Stimulated activated CD4-positive, alpha-beta T cell treated with anti-CD3 and anti-CD28 coated beads, Interleukin-15, amount 100 ng/mL, for 48 hours (primary cell): ENCODE results near the gene APH1B.
"Not testable (repeated sequence)": the region's sequence is repeated elsewhere in the genome, so short reads cannot be mapped to it uniquely, and the experiment has no call there.

Experiments used
- DNase-seq, 2 donors: peaks; one replicate each; pipeline ENCODE4 v3.0.0-alpha.2; 2020; ENCODE audit warnings: low read depth in 2 of 2

Gene APH1B

DNA sequence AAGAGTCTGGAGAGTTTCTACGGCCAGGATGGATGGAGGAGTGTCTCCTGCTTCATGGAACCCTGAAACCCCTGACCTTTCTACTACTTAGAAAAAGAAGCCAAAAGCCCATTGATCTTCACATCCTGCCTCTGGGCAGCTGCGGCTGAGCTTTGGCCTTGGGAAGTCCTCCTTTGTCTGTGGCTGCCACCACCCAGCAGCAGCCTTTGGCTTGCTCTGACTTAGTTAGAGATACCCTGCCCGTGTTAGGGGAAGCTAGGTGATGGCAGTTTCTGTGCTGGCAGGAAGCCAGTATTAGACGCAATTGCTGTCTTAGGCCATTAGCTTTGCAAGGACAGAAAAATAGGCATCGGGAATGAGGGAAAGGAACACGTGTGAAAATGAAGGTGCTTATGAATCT lies 18.8 kb downstream of the APH1B start:
- DNase-seq: no peak

DNA sequence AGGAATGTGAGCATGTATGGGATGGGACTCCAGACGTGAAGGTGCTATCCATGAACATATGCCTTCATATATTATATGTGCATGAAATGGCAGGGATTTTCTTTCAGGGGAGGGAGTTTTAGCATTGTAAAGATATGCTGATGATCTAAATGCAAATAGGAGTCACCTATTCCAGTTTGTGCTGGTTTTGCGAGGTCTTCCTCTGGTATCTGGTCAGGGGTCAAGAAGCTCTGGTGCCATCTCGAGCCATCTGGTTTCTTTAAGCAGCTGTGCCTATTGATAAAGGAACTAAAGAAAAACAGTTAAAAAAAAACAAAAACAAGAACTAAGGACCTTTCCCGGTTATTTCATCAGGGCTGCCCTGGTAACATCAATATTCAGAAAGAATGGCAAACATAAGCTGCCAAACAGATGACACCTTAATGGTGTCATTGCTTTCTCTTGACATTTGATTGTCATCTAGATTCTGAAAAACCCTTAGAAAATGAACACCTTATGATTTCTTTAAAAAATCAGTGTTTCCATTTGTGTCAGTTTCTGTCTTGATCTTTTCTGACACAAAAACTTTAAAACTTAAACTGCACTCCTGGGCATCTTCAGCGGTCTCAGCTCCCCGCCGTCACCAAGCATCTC lies 22.7 kb downstream of the APH1B start:
- DNase-seq: no peak

DNA sequence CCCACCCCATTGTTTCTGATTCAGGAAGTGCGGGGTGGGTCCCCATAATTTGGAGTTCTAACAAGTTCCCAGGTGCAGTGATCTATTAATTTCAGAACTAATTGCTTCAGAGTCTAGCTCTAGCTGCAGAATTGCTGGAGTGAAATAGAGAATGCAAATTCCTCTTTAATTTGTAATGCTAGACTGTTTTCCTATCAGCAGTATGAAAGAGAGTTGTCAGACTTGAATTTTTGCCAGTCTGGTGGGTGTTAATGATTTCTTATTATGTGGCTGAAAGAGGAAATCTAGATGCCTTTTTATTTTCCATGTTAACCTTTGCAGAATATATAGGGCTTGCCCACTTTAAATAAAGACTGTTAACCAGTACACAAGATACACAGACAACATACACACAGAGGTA lies 23.7 kb downstream of the APH1B start:
- no peak for DNase-seq

DNA sequence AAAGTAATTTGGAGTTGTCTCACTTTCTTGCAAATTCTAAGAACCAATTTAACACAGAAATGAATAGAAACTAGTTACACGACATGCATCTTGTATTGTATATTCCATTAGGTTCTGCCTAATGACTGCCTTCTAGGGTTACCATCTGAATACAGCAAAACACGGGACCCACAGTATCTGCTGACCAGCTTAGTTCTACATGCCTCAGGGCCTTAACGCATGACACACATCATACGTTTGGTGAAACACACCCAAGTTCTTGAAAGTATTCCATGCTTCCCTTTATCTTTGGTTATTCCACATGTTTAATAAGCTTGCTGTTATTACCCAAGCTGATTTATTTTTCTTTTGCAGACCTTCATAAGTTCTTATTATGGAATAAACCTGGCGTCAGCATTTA lies 27.9 kb downstream of the APH1B start:
- DNase-seq: no peak

DNA sequence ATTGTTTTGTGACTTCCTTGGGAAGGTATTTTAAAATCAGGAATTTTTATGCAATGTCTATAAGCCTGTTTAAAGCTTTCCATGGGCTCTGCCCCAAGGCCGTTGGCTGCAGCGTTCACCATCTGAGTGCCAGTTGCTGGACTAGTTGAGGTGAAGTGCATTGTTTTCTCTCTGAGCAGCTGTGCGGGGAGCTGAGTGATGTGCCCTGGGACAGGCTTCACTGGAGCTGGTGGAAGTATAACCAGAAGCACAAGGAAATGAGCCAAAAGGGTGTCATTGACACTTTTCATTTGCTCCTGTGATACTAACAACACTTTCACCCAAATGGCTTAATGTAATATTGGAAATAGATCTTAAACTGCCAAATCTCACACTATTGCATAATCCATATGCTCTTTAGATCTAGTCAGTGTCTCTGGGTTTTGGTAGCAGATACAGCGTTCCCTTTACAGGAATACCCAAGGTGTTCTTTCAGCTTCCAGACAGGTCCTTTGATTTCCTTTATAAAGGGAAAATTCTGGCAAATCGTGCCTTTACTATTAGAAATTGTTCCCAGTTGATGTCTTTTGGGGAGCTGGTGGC lies 29.2 kb downstream of the APH1B start:
- DNase-seq: no peak

DNA sequence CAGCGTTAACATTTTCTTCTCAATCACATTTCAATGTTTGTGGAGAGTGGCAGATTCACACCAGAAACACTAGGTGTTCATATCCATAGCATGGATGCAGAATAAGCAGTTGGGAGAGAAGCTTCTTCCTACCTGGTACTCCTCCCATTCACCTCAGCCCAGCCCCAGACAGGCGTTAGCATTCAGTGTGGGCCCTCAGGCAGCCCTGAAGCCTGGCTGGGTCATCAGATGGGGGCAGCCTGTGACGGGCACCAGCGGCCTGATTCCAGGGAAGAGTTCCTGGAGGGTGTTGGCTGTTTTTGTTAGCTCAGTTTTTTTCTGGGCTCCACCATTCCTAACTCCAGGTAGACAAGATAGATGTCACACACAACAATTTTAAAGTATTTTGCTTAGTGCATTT lies 31.1 kb downstream of the APH1B start:
- DNase-seq: no peak

DNA sequence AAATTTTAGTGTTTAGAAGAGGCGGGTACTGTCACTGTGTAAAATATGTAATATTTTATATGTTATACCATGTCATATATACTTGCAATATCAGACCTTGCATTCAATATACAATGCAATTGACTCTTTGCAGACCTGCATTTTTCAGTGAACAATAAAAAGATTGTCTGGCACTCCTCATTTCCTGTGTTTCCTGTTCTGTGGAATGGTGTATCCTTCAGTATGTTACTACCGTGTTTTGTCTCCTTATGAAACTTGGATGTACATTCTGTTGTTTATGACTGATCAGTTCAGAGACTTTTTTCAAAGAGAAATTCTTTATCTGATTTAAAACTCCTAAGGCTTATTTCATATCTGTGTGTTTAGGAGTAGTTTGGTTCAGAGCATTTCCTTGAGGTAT lies 31.5 kb downstream of the APH1B start:
- no peak for DNase-seq

DNA sequence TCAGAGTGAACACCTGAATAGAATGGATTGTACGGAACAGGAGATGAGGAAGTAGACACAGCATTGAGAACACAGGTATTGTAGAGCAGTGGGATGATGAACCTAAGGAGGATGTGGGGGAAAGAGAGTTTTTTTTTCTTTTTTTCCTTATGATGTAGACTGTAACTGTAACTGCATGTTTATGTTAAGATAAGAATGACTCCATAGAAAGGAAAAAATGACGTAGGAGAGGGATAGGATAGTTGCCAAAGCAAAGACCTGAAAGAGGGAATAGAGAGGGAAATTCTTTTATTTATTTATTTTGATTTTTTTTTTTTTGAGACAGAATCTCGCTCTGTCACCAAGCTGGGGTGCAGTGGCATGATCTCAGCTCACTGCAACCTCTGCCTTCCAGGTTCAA lies 33.2 kb downstream of the APH1B start:
- no peak for DNase-seq

DNA sequence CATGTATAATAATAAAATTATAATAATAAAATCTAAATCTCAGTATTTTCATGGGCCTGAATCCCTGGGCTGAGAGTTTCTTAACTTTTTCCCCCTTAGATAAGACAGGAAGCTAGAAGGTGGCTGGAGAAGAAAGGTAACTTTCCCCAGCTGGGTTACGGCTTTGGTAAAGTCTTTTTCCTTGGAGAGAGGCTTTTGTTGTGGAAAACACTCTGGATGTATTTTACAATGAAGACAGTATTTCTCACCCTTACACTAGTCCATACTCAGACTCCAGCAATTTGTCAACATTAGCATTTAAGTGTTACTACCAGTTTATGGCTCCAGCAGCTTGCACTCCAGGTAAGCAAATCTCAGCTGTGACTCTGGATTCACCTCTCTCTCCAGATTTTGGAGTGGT lies 34.9 kb downstream of the APH1B start:
- DNase-seq: no peak

DNA sequence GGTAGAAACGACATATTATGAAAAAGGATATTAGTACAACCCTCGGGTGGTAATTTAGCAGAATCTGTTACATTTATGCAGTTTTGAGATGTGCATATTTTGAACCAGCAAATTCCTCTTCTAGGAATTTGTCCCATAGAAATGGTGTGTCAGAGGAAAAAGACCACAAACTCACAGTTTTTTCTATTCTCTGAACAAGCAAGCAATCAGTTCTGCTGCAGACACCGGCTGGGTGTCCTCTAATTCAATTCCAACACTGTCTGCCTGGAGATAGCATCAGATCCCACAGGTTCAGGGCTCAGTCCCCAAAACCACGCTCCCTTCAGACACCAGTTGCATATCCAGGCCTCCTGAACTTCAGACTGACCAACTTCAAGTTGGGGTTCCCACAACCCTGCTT lies 36.4 kb downstream of the APH1B start:
- no peak for DNase-seq

DNA sequence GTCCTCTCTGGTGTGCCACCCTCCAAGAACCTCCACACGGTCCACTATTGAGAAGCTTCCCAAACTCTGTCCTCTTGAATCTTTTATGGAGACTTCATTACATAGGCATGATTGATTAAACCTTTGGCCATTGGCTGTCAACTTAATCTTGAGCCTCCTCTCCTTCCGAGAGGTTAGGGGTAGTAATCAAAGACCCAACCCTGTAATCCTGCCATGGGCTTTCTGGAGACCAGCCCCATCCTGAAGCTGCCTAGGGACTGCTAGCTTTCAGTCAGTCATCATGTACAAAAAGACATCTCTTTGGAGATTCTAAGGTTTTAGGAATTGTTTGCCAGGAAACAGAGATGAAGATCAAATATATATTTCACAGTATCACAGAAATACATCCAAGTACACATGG lies 37.0 kb downstream of the APH1B start:
- no peak for DNase-seq

DNA sequence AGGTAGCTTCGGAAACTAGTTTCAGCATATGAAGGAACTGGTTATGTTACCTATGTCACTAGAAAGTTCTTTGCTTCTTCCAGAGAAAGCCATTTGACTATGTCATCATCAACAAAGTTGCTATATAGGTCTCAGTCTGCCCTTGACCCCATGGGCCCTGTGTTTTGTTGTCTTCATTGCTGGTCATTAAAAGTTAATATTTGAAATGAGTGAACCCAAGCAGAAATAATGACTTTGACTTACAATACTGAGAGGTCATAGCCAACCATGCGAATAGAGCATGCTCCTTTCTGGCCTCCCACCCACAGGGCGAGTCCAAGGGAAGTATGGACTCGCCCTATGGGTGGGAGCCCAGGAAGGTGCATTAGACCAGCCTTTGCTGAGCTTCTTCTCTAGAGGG lies 40.9 kb downstream of the APH1B start:
- no peak for DNase-seq

DNA sequence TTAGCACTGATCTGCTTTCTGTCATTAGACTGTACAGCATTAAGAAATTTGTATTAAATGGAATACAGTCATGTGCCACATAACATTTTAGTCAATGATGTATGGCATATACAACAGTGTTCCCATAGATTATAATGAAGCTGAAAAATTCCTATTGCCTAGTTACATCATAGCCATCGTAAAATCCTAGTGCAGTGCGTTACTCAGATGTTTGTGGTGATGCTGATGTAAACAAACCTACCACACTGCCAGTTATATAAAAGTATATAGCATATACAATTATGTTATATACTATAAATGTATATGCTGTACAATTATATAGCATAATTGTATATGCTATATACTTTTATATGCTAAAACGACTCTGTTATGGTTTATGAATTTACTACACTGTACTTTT lies 41.7 kb downstream of the APH1B start:
- no peak for DNase-seq

DNA sequence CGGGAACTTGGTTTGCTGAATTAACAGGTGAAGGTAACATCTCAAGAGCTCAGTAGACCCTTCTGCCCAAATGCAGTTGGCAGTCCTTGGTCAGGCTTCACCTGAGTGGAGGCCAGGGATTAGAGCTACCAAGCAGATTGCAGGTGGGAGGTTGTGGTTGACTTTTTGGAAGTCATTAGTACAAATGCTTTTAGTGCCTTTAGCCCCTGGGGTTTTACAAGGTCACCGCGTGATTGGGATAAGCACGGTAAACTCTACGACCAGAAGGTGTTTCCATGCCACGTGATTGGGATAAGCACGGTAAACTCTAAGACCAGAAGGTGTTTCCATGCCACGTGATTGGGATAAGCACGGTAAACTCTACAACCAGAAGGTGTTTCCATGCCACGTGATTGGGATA lies 43.0 kb downstream of the APH1B start:
- DNase-seq: not testable (repeated sequence)

DNA sequence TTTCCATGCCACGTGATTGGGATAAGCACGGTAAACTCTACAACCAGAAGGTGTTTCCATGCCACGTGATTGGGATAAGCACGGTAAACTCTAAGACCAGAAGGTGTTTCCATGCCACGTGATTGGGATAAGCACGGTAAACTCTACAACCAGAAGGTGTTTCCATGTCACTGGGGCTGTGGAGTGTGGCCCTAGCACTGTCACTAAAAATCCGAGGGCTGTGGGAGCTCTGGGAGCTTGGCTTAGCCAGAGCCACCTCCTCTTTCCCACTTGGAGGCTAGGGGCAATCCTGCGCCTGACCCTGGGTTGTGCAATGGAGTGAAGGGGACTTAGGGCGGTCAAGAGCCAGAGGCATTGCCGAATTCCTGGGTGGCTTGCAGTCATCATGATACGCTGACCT lies 43.6 kb downstream of the APH1B start:
- DNase-seq: not testable (repeated sequence)

DNA sequence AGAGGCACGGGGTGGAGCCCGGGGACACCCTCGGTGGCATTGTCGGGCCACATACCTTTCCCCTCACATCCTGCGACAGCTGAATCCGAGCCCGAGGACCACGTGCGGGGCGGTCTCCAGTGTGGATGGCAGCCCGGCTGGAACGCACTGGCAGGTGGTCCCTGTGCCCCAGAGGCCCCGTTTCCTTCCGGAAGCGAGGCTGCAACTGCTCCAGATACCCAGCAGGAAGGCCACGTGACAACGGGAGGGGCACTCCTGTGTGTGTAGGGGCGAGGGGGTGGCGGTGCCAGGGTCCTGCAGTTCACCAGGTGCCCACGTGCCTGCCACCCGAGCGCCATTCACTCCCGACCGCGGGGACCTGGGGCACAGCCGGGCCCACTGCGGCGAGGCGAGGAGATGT lies 44.1 kb downstream of the APH1B start:
- DNase-seq: no peak

DNA sequence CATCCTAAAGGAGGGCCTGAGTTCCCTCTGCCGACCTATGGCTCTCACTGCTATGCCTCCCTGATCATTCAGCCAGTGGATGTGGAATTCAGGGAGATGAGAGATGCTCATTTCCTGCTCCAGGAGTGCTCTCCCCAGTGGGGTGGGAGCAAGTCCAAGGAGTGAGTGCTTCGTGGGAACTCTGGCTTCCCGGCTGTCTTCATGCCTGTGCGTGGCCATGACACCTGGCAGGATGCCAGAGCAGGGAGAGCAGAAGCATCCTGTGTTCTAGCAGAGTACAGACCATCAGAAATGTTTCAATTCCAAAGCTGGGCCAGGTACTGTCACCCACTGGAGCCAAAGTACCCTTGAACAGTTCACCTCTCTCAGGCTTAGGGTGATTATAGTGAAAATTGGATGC lies 45.1 kb downstream of the APH1B start:
- no peak for DNase-seq

DNA sequence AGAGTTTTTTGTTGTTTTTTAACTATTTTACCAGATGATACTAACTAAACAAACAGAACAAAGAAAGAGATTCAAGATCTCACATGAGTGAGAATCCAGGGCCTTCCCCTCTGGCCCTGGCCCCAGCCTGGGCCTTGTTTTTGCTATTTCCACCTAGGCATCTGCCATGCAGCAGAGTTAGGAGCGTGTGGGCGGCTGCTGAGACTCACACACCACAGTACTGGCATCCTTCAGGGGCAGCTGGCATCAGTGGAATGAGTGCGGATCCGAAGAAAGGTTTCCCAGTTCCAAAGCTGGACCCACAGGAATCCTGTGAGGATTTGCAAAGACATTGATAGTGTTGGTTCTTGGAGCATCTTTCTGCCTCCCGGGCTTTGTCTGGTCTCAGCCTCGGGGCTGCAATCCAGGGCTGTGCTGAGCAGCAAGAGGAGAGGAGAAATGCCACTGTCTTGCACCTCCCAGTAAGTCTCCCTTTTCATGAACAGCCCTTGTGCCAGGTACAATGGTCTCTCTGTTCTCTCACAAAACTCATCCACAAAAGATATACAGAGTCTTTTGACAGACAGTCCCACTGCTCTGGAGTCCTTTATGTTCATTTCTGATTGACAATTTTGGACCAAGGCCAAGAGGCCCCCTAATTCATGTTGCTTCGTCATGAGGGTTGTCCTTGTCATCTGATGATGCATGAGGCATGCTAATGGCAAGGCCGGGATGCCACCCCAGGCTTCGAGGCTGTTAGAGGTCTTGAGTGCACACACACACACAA lies 46.6 kb downstream of the APH1B start:
- no peak for DNase-seq

DNA sequence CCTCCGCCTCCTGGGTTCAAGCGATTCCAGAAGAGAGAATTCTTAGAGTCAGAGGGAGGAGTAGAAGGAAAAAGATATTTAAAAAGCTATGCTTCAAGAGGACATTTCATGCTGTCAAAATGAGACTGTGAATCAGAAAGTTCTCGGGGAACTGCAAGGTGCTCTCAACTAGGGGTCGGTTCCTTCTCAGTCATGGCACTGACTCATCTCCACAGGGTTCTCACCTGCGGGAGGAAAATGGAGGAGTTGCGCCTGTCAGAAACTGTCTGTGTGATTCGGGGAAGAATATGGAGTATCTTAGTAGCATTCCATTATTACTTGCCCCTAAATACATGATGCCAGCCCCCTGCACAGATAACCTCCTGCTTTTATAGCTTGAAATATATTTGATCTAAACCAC lies 47.4 kb downstream of the APH1B start:
- DNase-seq: peak in 1 of 2 donors; percentile 22

DNA sequence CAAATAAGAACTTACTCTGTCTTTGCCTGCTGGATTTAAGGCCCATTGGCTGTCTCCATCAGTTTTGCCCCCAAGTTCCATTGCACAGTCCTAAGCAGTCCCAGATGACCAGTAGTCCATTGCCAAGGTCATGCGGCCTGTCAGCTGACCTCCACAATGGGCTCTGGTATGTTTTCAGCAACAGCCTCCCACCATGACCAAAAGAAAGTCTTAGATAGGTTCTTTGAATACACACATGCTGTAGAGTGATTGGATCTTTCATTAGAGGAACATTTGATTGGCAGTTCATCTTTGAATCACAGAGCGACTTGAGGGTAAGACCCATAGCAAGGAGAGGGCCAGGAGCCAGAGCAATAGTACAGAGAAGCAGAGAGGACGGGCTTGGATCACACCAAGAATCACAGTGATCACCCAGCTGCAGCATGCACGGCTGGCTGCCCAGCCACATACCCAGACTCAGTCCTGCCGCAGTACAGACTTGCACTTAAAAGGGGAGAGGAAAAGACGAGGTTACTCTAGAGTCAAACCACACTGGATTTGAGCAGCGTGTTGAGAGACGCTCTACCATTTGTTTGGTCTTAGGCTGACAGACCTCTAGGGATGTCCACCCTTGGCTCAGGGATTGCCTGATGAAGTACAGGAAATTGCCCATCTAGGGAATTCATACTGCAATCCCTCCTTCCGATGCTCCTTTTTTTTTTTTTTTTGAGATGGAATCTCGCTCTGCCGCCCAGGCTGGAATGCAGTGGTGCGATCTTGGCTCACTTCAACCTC lies 50.4 kb downstream of the APH1B start:
- no peak for DNase-seq

DNA sequence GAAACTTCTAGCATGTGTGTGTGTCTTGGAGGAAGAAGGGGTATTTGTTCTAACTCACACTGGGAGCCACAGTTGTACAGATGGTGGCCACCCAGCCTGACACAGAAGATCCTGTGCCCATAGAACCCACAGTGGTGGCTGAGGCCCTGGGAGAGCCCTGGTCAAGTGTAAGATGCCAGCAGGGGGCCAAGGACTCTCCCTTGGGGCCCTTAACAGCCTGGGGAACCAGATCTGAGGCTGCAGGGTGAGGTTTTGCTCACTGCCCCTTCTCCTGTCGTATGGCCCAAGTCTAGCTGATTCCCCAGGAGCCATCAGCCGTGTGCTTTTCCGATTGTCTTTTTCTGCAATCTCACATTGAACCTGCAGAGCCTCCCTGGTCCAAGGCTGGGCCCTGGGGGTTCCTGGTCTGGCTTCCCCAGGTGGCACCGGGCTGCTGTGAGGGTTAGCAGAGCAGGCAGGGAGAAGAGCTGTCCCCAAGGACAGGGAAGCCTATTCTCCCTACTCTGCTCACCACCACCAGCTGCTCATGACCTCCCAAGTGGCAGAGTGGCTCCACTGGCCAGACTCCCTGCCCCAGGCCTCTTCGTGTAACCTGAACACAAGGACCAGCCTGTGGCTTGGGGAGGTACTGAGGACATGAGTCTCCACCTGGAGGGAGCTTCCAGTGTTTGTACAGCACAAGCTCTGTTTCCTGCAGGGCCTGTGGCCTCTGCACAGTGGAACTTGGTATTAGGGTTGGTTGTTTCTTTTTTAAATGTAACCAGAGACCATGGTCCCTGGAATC lies 52.4 kb downstream of the APH1B start:
- DNase-seq: no peak

DNA sequence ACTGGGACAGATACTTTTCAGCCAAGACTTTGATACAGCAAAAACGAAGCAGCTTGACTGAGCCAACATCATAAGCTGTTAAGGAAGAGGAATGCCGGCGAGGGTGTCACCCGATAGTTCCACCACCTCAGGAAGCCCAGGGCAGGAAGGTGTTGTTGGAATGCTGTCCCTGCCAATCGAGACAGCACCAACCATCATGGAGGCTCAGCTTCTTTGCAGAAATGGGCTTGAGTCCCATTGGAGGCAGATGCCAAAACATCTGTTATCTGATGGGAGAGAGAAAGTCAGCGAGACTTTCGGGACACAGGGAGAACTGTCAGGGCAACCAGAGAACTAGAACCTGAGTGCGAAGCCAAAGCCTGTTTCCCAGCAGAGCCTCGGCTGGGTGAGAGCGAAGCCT lies 53.5 kb downstream of the APH1B start:
- DNase-seq: no peak
